Testis (tissue), 3 donors: Measurements from ENCODE around the gene KLHL25. TPM values are rescaled to one million over a fixed set of nuclear protein-coding genes. Genes with fewer than 3 reads are reported as not detected.

Experiments
- DNase-seq: peaks from one replicate; pipeline ENCODE4 v3.0.0-alpha.2; 2019
- H3K27ac ChIP-seq, 2 donors: fragments of 200-600 bp; sonication (generic); one replicate each; pipeline ENCODE4 v1.5.1; 2019
- H3K27me3 ChIP-seq: fragments of 200-600 bp; sonication (generic); one replicate; pipeline ENCODE4 v1.5.1; 2019
- H3K36me3 ChIP-seq: fragments of 200-600 bp; sonication (generic); one replicate; pipeline ENCODE4 v1.5.1; 2017; ENCODE audit warnings: low read depth; ENCODE audit errors: missing control alignments
- H3K4me1 ChIP-seq: fragments of 200-600 bp; sonication (generic); one replicate; pipeline ENCODE4 v1.5.1; 2019
- H3K4me3 ChIP-seq, 2 donors: fragments of 200-600 bp; sonication (generic); one replicate each; pipeline ENCODE4 v1.5.1; 2017 to 2019
- H3K9me3 ChIP-seq: fragments of 200-600 bp; sonication (generic); one replicate; pipeline ENCODE4 v1.5.1; 2017
- CTCF ChIP-seq, 3 experiments: fragments of 450-650 bp in 2 of 3; fragments of 200-600 bp in 1 of 3; sonication (generic) in 1 of 3; IDR thresholded peaks; one replicate each; pipeline ENCODE4 v1.5.1; 2016 to 2019; ENCODE audit warnings: antibody characterized with exemption in 3 of 3, mild to moderate bottlenecking in 2 of 3, moderate library complexity in 1 of 3
- POLR2A ChIP-seq: fragments of 450-650 bp; IDR thresholded peaks from one replicate; pipeline ENCODE4 v1.6.1; 2017; ENCODE audit warnings: antibody characterized with exemption, mild to moderate bottlenecking, moderate library complexity
- WGBS, 2 donors: methylation state at CpG; one replicate each; pipeline ENCODE4 v1.1.5; 2018; 5-methylcytosine and 5-hydroxymethylcytosine counted together
- intact Hi-C: fragments of 100-400 bp; cut with DNase I; formaldehyde crosslinking; loops from one replicate; pipeline ENCODE4 v1.15.1; 2023; ENCODE audit warnings: low total_unique reads
- polyA plus RNA-seq: library from polyadenylated mRNA; stranded (reverse); fragments of 350-450 nt; fragmentation: Illumina TruSeq; extraction: RNeasy Lipid Tissue Mini Kit (QIAGEN cat#74804); gene quantifications from one replicate; pipeline ENCODE4 v1.2.3, GENCODE V29; 2014; ENCODE audit warnings: low read depth, low replicate concordance; ENCODE audit not compliant: insufficient read depth
- total RNA-seq, 2 donors: library from RNA; depleted of rRNA; stranded (reverse); fragments of >200 nt; gene quantifications; one replicate each; pipeline ENCODE4 v1.2.3, GENCODE V29; 2016

The KLHL25 gene
- total and polyA plus RNA-seq, 3 donors from 2014 or later = 19.6 to 50.1 (median 42.6) TPM

DNA sequence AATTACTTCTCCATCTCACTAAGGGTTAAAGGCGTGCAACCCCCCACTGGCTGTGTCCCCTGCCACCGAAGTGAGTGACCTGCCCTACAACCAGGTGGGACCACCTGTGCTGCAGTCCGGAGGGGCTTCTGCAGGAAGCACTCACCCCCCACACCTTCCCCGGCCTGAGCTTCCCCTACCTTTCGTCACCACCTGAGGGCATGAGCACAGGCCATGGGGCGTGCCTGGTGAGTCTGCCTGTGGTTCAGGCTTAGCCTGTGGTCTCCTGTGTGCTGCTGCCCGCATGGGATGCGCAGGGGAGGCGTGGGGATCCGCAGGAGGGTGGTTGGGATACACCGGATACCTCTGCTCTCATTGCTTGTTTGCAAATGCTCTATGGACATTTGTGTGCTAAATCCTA lies 46.0 kb downstream of the KLHL25 start:
- H3K27me3 ChIP-seq = no peaks in the 10 kb centered on the region
- WGBS, 2 donors = 83 to 86% methylated on average over 6 to 11 of the region's 11 CpGs

DNA sequence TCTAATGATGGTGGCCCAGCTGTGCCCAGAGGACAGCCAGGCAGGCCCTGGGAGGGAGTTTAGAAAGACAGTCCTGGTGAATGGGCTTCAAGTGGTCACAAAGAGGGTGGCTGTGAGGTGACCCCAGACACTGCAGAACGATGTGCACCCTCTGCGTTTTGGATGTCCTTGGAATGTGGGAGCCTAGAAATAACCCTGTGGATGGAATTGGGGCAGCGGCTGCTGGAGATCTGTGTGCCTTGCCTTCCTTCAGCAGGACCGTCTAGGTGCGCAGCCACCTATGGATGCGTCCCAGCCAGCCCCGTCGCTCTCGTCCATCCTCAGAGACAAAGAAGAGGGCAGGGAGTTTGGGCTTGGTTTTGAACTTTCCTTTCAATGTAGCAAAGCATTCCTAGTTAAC lies 46.5 kb downstream of the KLHL25 start:
- 71 to 88% methylated on average over 8 to 9 of the region's 9 CpGs for WGBS, 2 donors
- no peak overlapping the region for H3K4me3 ChIP-seq
- H3K4me1 ChIP-seq = peaks cover 41% of the 10 kb centered on the region
- H3K27me3 ChIP-seq = no peaks in the 10 kb centered on the region
- no peaks in the 10 kb centered on the region for H3K36me3 ChIP-seq
- no peak for TF ChIP-seq POLR2A
- TF ChIP-seq CTCF (IDR thresholded peaks at IDR 0.05) = no peak
- DNase-seq = no peak
- H3K9me3 ChIP-seq = no peaks in the 10 kb centered on the region
- intact Hi-C loops = no loop called here
- H3K27ac ChIP-seq = no peak overlapping the region

More for the DNA sequence above, 46.0 kb downstream of the KLHL25 start:
- Histone ChIP-seq H3K4me1 (peaks cover 42% of the 10 kb centered on the region), H3K36me3 (no peaks in the 10 kb centered on the region), H3K9me3 (no peaks in the 10 kb centered on the region), H3K4me3 (no peak overlapping the region), H3K27ac (peak overlapping the region in 1 of 2 donors; percentile 91)
- TF ChIP-seq POLR2A (no peak), CTCF (IDR thresholded peaks at IDR 0.05) (no peak)
- no peak for DNase-seq
- intact Hi-C loops = no loop called here

DNA sequence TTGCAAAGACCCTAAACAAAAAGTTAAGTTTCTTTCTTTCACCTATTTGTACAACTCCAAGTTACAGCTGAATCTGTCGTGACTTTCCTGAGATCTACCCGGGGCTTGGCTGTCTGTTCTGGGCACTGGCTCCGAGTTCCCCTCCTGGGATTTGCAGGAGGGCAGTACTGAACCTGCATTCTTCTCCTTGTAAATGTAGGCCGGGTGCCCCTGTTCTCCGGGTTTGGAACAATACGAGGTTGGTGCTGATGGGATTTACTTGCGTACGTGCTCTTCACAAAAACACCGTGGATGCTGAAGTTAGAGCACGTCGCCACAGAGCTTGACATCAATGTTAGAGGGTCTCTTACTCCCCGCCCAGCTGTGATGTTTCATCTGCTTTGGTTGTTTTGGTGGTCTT lies 48.1 kb downstream of the KLHL25 start:
- 90 to 94% methylated on average over 12 of the region's 12 CpGs for WGBS, 2 donors
- Histone ChIP-seq H3K27ac (no peak overlapping the region), H3K9me3 (no peaks in the 10 kb centered on the region), H3K4me3 (no peak overlapping the region), H3K4me1 (peaks cover 29% of the 10 kb centered on the region), H3K36me3 (no peaks in the 10 kb centered on the region), H3K27me3 (no peaks in the 10 kb centered on the region)
- TF ChIP-seq POLR2A = no peak
- TF ChIP-seq CTCF (IDR thresholded peaks at IDR 0.05) = no peak
- intact Hi-C loops = no loop called here
- no peak for DNase-seq

GRCh38 chr15:85745525-85746150 lies 49.1 kb downstream of the KLHL25 start:
- H3K4me3 ChIP-seq = no peak overlapping the region
- H3K4me1 ChIP-seq = peaks cover 19% of the 10 kb centered on the region
- no peaks in the 10 kb centered on the region for H3K27me3 ChIP-seq
- WGBS, 2 donors = 63 to 64% methylated on average over 9 to 14 of the region's 14 CpGs
- intact Hi-C loops = no loop called here
- peak; percentile 13 for DNase-seq
- no peak overlapping the region for H3K27ac ChIP-seq
- no peaks in the 10 kb centered on the region for H3K9me3 ChIP-seq
- no peak for TF ChIP-seq CTCF (IDR thresholded peaks at IDR 0.05)
- TF ChIP-seq POLR2A = no peak
- no peaks in the 10 kb centered on the region for H3K36me3 ChIP-seq

- TF ChIP-seq CTCF (IDR thresholded peaks at IDR 0.05) (no peak), POLR2A (no peak)
- H3K4me3 ChIP-seq = no peak overlapping the region
- no peaks in the 10 kb centered on the region for H3K9me3 ChIP-seq
- intact Hi-C loops = no loop called here
- 86 to 92% methylated on average over 7 to 12 of the region's 12 CpGs for WGBS, 2 donors
- peak; percentile 15 for DNase-seq
- H3K27me3 ChIP-seq = no peaks in the 10 kb centered on the region
- H3K27ac ChIP-seq = no peak overlapping the region
- no peaks in the 10 kb centered on the region for H3K36me3 ChIP-seq
- peaks cover 16% of the 10 kb centered on the region for H3K4me1 ChIP-seq
Observed at GRCh38 chr15:85745023-85745422, 49.7 kb downstream of the KLHL25 start.
